ENCODE measurements around the gene FTL.

The FTL gene

DNA sequence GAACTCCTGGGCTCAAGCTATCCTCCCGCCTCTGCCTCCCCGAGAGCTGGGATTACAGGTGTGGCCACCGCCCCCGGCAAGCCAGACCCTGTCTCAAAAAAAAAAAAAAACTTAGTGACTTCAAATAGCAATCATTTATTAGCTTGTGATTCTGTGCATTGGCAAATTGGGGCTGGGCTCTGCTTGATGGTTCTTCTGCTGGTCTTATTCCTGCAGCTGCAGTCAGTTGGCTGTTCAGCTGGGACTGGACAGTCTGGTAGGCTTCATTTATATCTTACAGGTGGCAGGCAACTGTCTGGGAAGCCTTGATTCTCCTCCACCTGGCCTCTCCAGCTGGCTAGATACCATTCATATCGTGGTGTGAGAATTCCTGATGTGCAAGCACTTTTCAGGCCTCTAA is 24.2 kb upstream of the FTL start:
- no peak for TF ChIP-seq POLR2AphosphoS5 (IDR thresholded peaks at IDR 0.05; ENCODE audit: low read depth, low read length)
- TF ChIP-seq TAF1 (IDR thresholded peaks at IDR 0.05; ENCODE audit: low read depth, low read length): no peak
- no peak for TF ChIP-seq SPI1 (IDR thresholded peaks at IDR 0.05; ENCODE audit: low read depth, low read length)
- TF ChIP-seq PAX5 (IDR thresholded peaks at IDR 0.05; ENCODE audit: insufficient read depth, low read length, severe bottlenecking): no peak
- TF ChIP-seq POLR2A (IDR thresholded peaks at IDR 0.05; ENCODE audit: low read depth, low read length): no peak
- no peak for TF ChIP-seq POU2F2 (IDR thresholded peaks at IDR 0.05; ENCODE audit: low read depth, low read length)
- no peak for FAIRE-seq

GRCh38 chr19:48943081-48943480 is 22.0 kb upstream of the FTL start:
- FAIRE-seq: no peak
- TF ChIP-seq POU2F2 (IDR thresholded peaks at IDR 0.05; ENCODE audit: low read depth, low read length) (no peak), TAF1 (IDR thresholded peaks at IDR 0.05; ENCODE audit: low read depth, low read length) (no peak), SPI1 (IDR thresholded peaks at IDR 0.05; ENCODE audit: low read depth, low read length) (no peak)
- DNase-seq (ENCODE audit: insufficient read length, low spot score): no peak

More for the DNA sequence above, 24.2 kb upstream of the FTL start:
- no peak for DNase-seq (ENCODE audit: insufficient read length, low spot score)

- DNase-seq (ENCODE audit: insufficient read length, low spot score): no peak
- FAIRE-seq: no peak
- TF ChIP-seq SPI1 (IDR thresholded peaks at IDR 0.05; ENCODE audit: low read depth, low read length) (no peak), TAF1 (IDR thresholded peaks at IDR 0.05; ENCODE audit: low read depth, low read length) (no peak), PAX5 (IDR thresholded peaks at IDR 0.05; ENCODE audit: insufficient read depth, low read length, severe bottlenecking) (no peak), POU2F2 (IDR thresholded peaks at IDR 0.05; ENCODE audit: low read depth, low read length) (no peak), POLR2A (IDR thresholded peaks at IDR 0.05; ENCODE audit: low read depth, low read length) (no peak), POLR2AphosphoS5 (IDR thresholded peaks at IDR 0.05; ENCODE audit: low read depth, low read length) (no peak)
Measured at GRCh38 chr19:48945415-48945814, 19.7 kb upstream of the FTL start.

DNA sequence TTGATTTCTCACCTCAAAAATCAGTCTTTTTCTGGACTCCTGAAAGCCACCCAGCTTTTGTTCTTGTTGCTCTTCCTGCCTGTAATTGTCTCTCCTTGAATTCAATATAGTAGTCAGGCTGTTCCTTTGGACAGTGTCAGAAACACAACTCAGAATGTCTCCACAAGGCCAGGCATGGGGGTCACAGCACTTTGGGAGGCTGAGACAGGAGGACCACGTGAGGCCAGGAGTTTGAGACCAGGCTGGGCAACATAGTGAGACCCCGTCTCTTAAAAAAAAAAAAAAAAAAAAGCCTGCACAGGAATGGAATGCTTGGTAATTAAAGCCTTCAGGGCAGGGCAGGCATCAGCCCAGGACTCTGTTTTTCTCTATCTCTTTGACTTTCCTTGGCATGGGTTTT is 19.3 kb upstream of the FTL start:
- FAIRE-seq: no peak
- no peak for DNase-seq (ENCODE audit: insufficient read length, low spot score)
- no peak for TF ChIP-seq POLR2AphosphoS5 (IDR thresholded peaks at IDR 0.05; ENCODE audit: low read depth, low read length)
- no peak for TF ChIP-seq POLR2A (IDR thresholded peaks at IDR 0.05; ENCODE audit: low read depth, low read length)
- no peak for TF ChIP-seq POU2F2 (IDR thresholded peaks at IDR 0.05; ENCODE audit: low read depth, low read length)
- no peak for TF ChIP-seq SPI1 (IDR thresholded peaks at IDR 0.05; ENCODE audit: low read depth, low read length)
- TF ChIP-seq PAX5 (IDR thresholded peaks at IDR 0.05; ENCODE audit: insufficient read depth, low read length, severe bottlenecking): no peak
- TF ChIP-seq TAF1 (IDR thresholded peaks at IDR 0.05; ENCODE audit: low read depth, low read length): no peak

GRCh38 chr19:48946463-48947257 is 18.4 kb upstream of the FTL start:
- DNase-seq (ENCODE audit: insufficient read length, low spot score) (no peak), FAIRE-seq (no peak)
- TF ChIP-seq TAF1 (IDR thresholded peaks at IDR 0.05; ENCODE audit: low read depth, low read length) (no peak), PAX5 (IDR thresholded peaks at IDR 0.05; ENCODE audit: insufficient read depth, low read length, severe bottlenecking) (no peak), SPI1 (IDR thresholded peaks at IDR 0.05; ENCODE audit: low read depth, low read length) (no peak), POU2F2 (IDR thresholded peaks at IDR 0.05; ENCODE audit: low read depth, low read length) (no peak), POLR2AphosphoS5 (IDR thresholded peaks at IDR 0.05; ENCODE audit: low read depth, low read length) (no peak), POLR2A (IDR thresholded peaks at IDR 0.05; ENCODE audit: low read depth, low read length) (no peak)

GRCh38 chr19:48947258-48947542 is 17.9 kb upstream of the FTL start:
- no peak for TF ChIP-seq POLR2A (IDR thresholded peaks at IDR 0.05; ENCODE audit: low read depth, low read length)
- TF ChIP-seq TAF1 (IDR thresholded peaks at IDR 0.05; ENCODE audit: low read depth, low read length): no peak
- TF ChIP-seq SPI1 (IDR thresholded peaks at IDR 0.05; ENCODE audit: low read depth, low read length): no peak
- no peak for TF ChIP-seq PAX5 (IDR thresholded peaks at IDR 0.05; ENCODE audit: insufficient read depth, low read length, severe bottlenecking)
- no peak for TF ChIP-seq POU2F2 (IDR thresholded peaks at IDR 0.05; ENCODE audit: low read depth, low read length)
- no peak for TF ChIP-seq POLR2AphosphoS5 (IDR thresholded peaks at IDR 0.05; ENCODE audit: low read depth, low read length)
- DNase-seq (ENCODE audit: insufficient read length, low spot score): no peak
- no peak for FAIRE-seq

DNA sequence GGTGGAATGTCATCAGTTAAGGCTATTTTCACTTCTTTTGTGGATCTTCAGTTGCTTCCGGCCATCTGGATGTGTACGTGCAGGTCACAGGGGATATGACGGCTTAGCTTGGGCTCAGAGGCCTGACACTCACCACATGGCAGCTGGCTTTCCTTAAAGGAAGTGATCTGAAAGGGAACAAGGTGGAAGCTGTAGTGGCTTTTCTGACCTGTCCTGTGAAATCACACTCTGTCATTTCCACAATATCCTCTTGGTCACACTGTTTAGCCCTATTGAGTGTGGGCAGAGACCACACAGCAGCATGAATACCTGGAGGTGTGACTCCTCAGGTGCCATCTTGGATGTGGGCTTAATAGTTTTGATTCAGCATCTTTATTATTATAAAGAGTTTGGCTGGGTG is 14.9 kb upstream of the FTL start:
- DNase-seq (ENCODE audit: insufficient read length, low spot score): no peak
- FAIRE-seq: no peak
- TF ChIP-seq TAF1 (IDR thresholded peaks at IDR 0.05; ENCODE audit: low read depth, low read length): no peak

GRCh38 chr19:48950830-48951519 is 14.1 kb upstream of the FTL start:
- TF ChIP-seq PAX5 (IDR thresholded peaks at IDR 0.05; ENCODE audit: insufficient read depth, low read length, severe bottlenecking) (no peak), TAF1 (IDR thresholded peaks at IDR 0.05; ENCODE audit: low read depth, low read length) (no peak), POLR2A (IDR thresholded peaks at IDR 0.05; ENCODE audit: low read depth, low read length) (no peak), POLR2AphosphoS5 (IDR thresholded peaks at IDR 0.05; ENCODE audit: low read depth, low read length) (no peak), POU2F2 (IDR thresholded peaks at IDR 0.05; ENCODE audit: low read depth, low read length) (no peak), SPI1 (IDR thresholded peaks at IDR 0.05; ENCODE audit: low read depth, low read length) (no peak)
- DNase-seq (ENCODE audit: insufficient read length, low spot score) (no peak), FAIRE-seq (no peak)

DNA sequence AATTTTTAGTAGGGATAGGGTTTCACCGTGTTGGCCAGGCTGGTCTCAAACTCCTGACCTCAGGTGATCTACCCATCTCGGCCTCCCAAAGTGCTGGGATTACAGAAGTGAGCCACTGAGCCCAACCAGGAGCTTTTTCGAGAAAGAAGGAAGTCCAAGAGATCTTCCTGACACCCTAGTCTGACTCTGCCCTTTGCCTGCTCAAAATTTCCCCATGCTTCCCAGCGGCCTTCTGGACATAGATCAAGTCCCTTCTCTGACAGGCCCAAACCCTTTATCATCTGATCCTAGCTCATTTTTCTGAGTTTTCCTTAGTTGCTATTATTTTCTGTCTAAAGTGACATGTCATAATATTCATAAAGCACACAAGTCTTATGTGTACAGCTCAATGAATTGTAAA is 12.0 kb upstream of the FTL start:
- no peak for FAIRE-seq
- TF ChIP-seq POLR2AphosphoS5 (IDR thresholded peaks at IDR 0.05; ENCODE audit: low read depth, low read length) (no peak), TAF1 (IDR thresholded peaks at IDR 0.05; ENCODE audit: low read depth, low read length) (no peak), POLR2A (IDR thresholded peaks at IDR 0.05; ENCODE audit: low read depth, low read length) (no peak), SPI1 (IDR thresholded peaks at IDR 0.05; ENCODE audit: low read depth, low read length) (no peak), POU2F2 (IDR thresholded peaks at IDR 0.05; ENCODE audit: low read depth, low read length) (no peak), PAX5 (IDR thresholded peaks at IDR 0.05; ENCODE audit: insufficient read depth, low read length, severe bottlenecking) (no peak)
- no peak for DNase-seq (ENCODE audit: insufficient read length, low spot score)
